ENCODE data around the gene TPST1.

GRCh38 chr7:66307591-66308215 is 102.6 kb downstream of the TPST1 start:
- TF ChIP-seq CTCF (conservative IDR thresholded peaks at IDR 0.05) (no peak), EZH2 (IDR thresholded peaks at IDR 0.05; ENCODE audit: low read depth) (no peak)

Data from PC-9 (cell line).